HG03039 (cell line): ENCODE results near the gene SYP.
A peak's percentile ranks its signal among the peaks of the same experiment; 100 is the strongest.
"Not testable (repeated sequence)": the region's sequence is repeated elsewhere in the genome, so short reads cannot be mapped to it uniquely, and the experiment has no call there.

Experiments
- ATAC-seq: cut with Tn5 transposase; IDR thresholded peaks from one replicate; pipeline ENCODE4 v1.9.1; 2021; ENCODE audit warnings: mild to moderate bottlenecking, moderate library complexity; ENCODE audit not compliant: unreplicated experiment

SYP gene

GRCh38 chrX:49190821-49191573, 9.0 kb downstream of the SYP start:
- ATAC-seq: peak; percentile 85

DNA sequence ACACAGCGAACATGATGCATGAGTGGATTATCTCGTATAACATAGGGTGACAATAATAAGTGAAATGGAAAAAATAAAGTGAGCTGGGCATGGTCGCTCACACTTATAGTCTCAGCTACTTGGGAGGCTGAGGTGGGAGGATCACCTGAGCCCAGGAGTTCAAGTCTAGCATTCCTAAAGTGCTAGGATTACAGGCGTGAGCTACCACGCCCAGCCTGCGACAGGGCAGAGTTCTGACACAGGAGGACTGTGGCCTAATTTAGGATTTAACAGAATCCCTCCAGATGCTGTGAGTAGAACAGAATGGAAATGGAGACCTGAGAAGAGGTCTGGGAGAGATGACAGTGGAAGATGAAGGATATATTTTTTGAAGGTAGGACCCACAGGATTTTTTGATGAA, 10.4 kb downstream of the SYP start:
- ATAC-seq: no peak

- ATAC-seq: no peak
These were observed 11.4 kb downstream of the SYP start for GRCh38 chrX:49188468-49189076.

- ATAC-seq: no peak
These were observed 12.5 kb downstream of the SYP start for GRCh38 chrX:49187526-49187925.

GRCh38 chrX:49187028-49187394, 13.0 kb downstream of the SYP start:
- no peak for ATAC-seq

- ATAC-seq: peak; percentile 26
These were observed 13.6 kb downstream of the SYP start, which contains the start of gene PRICKLE3 for GRCh38 chrX:49186125-49187027. TSS of gene PRICKLE3 (minus strand) at chrX:49186373. CDS start at chrX:49186297, 76 bp downstream.

GRCh38 chrX:49184294-49185281, 15.4 kb downstream of the SYP start:
- ATAC-seq: no peak

- ATAC-seq: no peak
These were observed 16.2 kb downstream of the SYP start for GRCh38 chrX:49183701-49184281.

DNA sequence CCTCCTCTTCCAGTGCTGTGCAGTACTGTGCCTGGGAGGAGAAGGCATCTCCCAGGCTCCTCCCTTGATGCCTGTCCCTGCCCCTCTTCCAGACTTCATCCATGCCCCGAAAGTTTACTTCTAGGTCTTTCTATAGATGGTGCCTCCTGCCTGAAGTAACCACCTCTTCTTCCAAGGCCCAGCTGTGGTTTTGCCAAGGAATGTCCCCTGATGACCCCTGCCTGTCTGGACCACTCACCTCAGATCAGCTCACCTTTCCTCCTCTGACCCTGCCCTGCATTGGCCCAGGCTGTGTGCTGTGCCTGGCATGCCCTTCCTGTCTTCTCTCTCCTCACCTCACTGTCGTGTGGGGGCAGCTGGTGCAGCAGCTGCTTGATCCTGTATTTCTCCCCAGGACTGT, 20.6 kb downstream of the SYP start:
- no peak for ATAC-seq

GRCh38 chrX:49178537-49178936, 21.5 kb downstream of the SYP start:
- ATAC-seq: no peak

GRCh38 chrX:49177873-49178480, 22.0 kb downstream of the SYP start:
- ATAC-seq: no peak

DNA sequence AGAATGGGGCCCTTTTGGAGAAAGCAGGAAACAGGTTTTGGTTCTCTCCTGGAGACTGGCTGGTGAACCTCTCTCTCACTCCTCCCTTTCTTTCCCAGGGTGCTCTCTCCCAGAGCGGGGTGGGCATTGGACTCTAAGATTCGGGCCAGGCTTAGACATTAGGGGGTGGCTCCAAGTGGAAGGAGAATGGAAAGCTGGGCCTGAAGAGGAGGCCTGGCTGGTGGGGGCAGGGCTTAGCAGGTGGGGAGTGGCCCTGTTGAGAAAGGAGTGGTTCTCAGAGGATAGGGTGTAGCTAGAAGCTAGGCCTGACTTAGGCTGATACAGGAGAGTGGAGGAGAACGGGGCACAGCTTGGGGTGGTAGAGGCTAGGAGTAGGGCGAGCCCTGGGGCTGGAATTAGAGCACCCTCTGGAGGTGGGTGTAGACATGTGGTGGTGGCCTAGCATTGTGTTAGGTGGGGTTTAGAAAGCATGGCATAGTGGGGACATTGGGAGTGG, 22.6 kb downstream of the SYP start:
- no peak for ATAC-seq

DNA sequence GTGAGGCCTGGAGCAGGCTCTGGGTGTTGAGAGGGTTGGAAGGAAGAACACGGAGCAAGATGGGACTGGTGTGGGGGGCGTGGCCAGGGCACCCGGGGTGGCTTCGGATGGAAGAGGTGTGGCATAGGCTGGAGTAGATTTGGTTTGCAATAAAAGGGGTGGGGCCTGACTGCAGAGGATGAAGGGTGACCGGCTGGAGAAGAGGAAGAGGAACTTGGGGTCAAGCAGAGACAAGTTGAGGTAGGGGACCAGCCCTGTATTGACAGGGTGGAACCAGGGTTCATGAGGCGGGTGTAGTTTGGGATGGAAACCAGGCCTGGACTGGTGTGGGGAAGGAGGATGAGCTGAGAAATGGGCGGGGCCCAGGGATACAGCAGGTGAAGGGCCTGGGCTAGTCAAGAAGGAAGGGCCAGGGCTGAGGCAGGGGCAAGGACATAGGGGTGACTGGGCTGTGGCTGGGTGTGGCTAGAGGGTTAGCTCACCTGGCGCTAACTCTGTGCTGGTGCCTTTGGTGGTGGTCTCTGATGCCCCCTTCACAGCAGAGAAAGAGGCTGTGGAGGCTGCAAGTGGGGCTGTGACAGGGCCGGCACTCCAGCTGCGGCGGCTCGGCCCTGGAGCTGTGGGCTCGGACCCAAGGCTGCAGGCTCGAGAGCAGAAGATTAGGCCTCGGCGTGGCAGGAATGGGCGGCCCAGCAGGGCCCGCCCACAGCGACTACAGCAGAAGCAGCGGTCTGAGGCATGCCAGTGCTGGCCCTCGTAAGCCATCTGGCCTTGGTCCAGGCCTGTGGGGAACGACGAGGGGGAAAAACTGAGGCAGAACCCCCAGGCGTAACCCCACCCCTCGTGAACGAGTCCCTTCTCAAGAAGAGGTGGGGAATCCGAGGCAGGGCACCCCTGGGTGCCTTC, 23.3 kb downstream of the SYP start:
- ATAC-seq: no peak

DNA sequence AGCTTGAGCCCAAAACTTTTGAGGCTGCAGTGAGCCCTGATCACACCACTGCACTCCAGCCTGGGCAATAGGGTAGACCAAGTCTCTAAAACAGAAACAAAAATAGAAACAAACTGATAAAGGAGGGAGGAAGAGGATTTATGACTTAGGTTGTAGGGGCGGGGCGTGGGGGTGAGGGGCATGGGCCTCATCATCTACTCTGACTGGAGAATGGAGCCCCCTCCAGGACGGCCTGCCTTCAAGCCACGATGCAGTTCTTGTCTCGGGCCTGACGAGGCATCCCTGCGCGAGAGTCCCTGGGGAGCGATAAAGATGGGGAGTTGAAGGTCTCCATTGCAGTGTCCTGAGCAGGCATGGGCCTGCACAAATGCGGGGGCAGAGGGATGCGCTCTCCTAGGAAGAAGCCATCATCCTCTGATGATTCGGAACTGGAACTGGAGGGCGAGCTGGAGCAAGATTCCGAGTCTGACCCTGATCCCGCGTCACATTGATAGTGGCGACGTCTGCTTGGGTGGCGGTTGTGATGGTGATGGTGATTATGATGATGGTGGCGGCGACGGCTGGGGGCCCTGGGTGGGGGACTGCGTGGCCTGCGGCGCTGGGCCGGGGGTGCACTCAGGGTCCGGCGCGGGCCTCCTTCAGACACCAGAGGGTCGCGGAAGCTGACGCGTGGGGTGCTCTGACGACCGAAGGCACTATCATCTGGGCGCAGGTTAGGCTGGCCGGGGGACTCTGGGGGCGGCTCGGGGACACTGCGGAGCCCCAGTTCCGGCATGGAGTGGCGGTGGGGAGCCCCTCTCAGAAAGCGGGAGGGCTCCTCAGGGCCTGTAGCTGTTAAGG, 24.3 kb downstream of the SYP start:
- ATAC-seq: no peak

DNA sequence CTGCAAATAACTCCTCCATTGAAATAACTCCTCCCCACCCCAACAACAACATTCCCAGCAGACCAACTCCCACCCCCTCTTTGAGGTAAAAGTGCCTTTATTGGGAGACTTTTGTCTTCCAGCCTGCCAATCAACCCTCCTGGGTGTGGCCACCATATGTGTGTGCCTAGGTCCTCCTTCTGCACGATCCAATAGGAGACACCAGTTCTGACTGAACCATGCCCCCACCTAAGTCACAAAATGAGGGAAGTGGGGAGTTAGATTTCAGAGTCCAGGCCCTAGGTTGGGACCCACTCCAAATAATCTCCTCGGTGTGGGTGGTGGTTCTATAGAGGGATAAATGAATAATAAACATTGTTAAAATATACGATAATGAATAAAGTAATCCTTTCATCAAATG, 25.3 kb downstream of the SYP start:
- ATAC-seq: no peak

DNA sequence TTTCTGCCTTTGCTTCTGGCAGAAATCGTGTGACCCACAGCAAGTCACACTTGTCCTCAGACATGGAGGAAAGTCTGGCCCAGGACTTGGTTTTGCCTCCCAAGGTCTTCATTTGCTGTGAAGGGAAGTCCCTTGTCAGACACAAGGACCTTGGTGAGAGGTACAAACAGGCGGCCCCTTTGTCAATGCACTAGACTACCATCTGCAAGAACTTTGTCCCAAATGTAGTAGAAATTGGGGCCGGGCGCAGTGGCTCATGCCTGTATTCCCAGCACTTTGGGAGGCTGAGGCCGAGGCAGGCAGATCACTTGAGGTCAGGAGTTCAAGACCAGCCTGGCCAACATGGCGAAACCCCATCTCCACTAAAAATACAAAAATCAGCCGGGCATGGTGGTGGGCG, 26.4 kb downstream of the SYP start:
- not testable (repeated sequence) for ATAC-seq

GRCh38 chrX:49172280-49172780, 27.7 kb downstream of the SYP start:
- peak; percentile 56 for ATAC-seq
